Ascending aorta (tissue), 2 donors: ENCODE measurements around the gene TAS2R42. TPM values are rescaled to one million over a fixed set of nuclear protein-coding genes. Genes with fewer than 3 reads are reported as not detected.

Experiments used
- DNase-seq, 2 donors: peaks; one replicate each; pipeline ENCODE4 v3.0.0-alpha.2; 2019; ENCODE audit warnings: low spot score in 2 of 2
- H3K27ac ChIP-seq, 2 donors: fragments of 200-600 bp; sonication (generic); one replicate each; pipeline ENCODE4 v1.5.1; 2016 to 2017; ENCODE audit warnings: mild to moderate bottlenecking in 1 of 2
- H3K27me3 ChIP-seq: fragments of 200-600 bp; sonication (generic); one replicate; pipeline ENCODE4 v1.5.1; 2017
- H3K36me3 ChIP-seq, 2 donors: fragments of 200-600 bp; sonication (generic); one replicate each; pipeline ENCODE4 v1.5.1; 2016
- H3K4me1 ChIP-seq, 2 donors: fragments of 200-600 bp; sonication (generic); one replicate each; pipeline ENCODE4 v1.5.1; 2016 to 2017; ENCODE audit warnings: mild to moderate bottlenecking in 1 of 2
- H3K4me3 ChIP-seq, 2 donors: fragments of 200-600 bp; sonication (generic); one replicate each; pipeline ENCODE4 v1.5.1; 2016 to 2017; ENCODE audit warnings: mild to moderate bottlenecking in 1 of 2
- H3K9me3 ChIP-seq, 2 donors: fragments of 200-600 bp; sonication (generic); one replicate each; pipeline ENCODE4 v1.5.1; 2016
- CTCF ChIP-seq, 3 experiments: fragments of 200-600 bp in 2 of 3; fragments of 450-650 bp in 1 of 3; sonication (generic) in 2 of 3; IDR thresholded peaks; one replicate each; pipeline ENCODE4 v1.5.1; 2016 to 2019; ENCODE audit warnings: antibody characterized with exemption in 3 of 3, mild to moderate bottlenecking in 1 of 3, moderate library complexity in 1 of 3
- intact Hi-C: fragments of 100-400 bp; cut with DNase I; formaldehyde crosslinking; loops from one replicate; pipeline ENCODE4 v1.15.1; 2023
- total RNA-seq: library from RNA; depleted of rRNA; stranded (reverse); fragments of >200 nt; gene quantifications from one replicate; pipeline ENCODE4 v1.1.0, GENCODE V29; 2016

The TAS2R42 gene
- total RNA-seq, 1 donor from 2014 or later = not detected

GRCh38 chr12:11171969-11172675 lies 14.6 kb downstream of the TAS2R42 start:
- Histone ChIP-seq H3K27ac (peak overlapping the region; percentile 94 to 99), H3K4me1 (peaks cover 3 to 18% of the 10 kb centered on the region in 2 donors), H3K9me3 (no peaks in the 10 kb centered on the region), H3K36me3 (no peaks in the 10 kb centered on the region), H3K27me3 (no peaks in the 10 kb centered on the region), H3K4me3 (peak overlapping the region; percentile 58 to 90)
- no peak for DNase-seq
- TF ChIP-seq CTCF (IDR thresholded peaks at IDR 0.05) = no peak
- intact Hi-C loops = loop anchor here (5.0 to 10.0 kb wide), 4 partner anchors 417 to 957 kb away; partner anchors contain the start of gene GABARAPL1

GRCh38 chr12:11171145-11171968 lies 15.4 kb downstream of the TAS2R42 start, which contains the start of gene SMIM10L1:
SMIM10L1 (plus strand) TSS chr12:11171194; CDS start chr12:11171357, 163 bp downstream.
- intact Hi-C loops = loop anchor here (5.0 to 10.0 kb wide), 4 partner anchors 417 to 957 kb away; partner anchors contain the start of gene GABARAPL1
- Histone ChIP-seq H3K9me3 (no peaks in the 10 kb centered on the region), H3K4me3 (peak within 1 kb of the TSS; percentile 58 to 90), H3K36me3 (no peaks in the 10 kb centered on the region), H3K27ac (peak within 1 kb of the TSS; percentile 94 to 99), H3K27me3 (no peaks in the 10 kb centered on the region), H3K4me1 (peaks cover 3 to 18% of the 10 kb centered on the region in 2 donors)
- no peak for TF ChIP-seq CTCF (IDR thresholded peaks at IDR 0.05)
- DNase-seq = peak; percentile 66 to 97

- Histone ChIP-seq H3K4me1 (peaks cover 3 to 18% of the 10 kb centered on the region in 2 donors), H3K4me3 (peak overlapping the region; percentile 58 to 90), H3K27me3 (no peaks in the 10 kb centered on the region), H3K36me3 (peaks cover 0 to 4% of the 10 kb centered on the region in 2 donors), H3K27ac (peak overlapping the region; percentile 94 to 99), H3K9me3 (no peaks in the 10 kb centered on the region)
- intact Hi-C loops = loop anchor here (5.0 to 10.0 kb wide), 4 partner anchors 416 to 956 kb away; partner anchors contain the start of gene GABARAPL1
- no peak for DNase-seq
- no peak for TF ChIP-seq CTCF (IDR thresholded peaks at IDR 0.05)
Measured at GRCh38 chr12:11170810-11171144, 16.0 kb downstream of the TAS2R42 start.

GRCh38 chr12:11166300-11166699 lies 20.4 kb downstream of the TAS2R42 start:
- no peaks in the 10 kb centered on the region for H3K9me3 ChIP-seq
- peaks cover 3 to 14% of the 10 kb centered on the region in 2 donors for H3K4me1 ChIP-seq
- intact Hi-C loops = no loop called here
- H3K36me3 ChIP-seq = peaks cover under 1 to 7% of the 10 kb centered on the region in 2 donors
- H3K27ac ChIP-seq = no peak overlapping the region
- DNase-seq = no peak
- no peak for TF ChIP-seq CTCF (IDR thresholded peaks at IDR 0.05)
- H3K27me3 ChIP-seq = no peaks in the 10 kb centered on the region
- H3K4me3 ChIP-seq = no peak overlapping the region

- Histone ChIP-seq H3K27ac (no peak overlapping the region), H3K4me1 (peaks cover 3% of the 10 kb centered on the region in 2 donors), H3K9me3 (no peaks in the 10 kb centered on the region), H3K36me3 (peaks cover 6 to 7% of the 10 kb centered on the region in 2 donors), H3K27me3 (no peaks in the 10 kb centered on the region), H3K4me3 (no peak overlapping the region)
- no peak for DNase-seq
- intact Hi-C loops = no loop called here
- TF ChIP-seq CTCF (IDR thresholded peaks at IDR 0.05) = no peak
Measured at GRCh38 chr12:11164384-11164783, 22.4 kb downstream of the TAS2R42 start.
